ENCODE data around the gene RPS3.
A peak's percentile ranks its signal among the peaks of the same experiment; 100 is the strongest.

Gene RPS3

DNA sequence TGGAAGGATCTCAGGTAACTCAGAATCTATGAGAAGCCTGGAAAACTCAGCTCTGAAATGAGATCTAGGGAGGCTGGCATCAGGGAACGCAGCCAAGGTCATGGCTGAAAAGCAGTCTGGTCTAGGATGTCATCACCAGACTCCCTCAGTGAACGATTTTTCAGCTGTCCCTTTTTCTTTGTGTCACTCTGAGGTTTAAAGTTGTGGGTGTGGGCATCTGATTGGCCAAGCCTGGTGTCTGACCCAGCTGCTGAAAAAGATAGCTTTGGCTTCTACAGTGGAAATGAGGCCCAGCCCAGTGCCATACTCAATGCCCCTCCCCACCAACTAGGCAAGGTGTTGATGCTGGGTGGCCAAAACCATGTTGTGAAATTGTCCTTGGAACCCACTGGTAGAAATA lies 14.5 kb downstream of the RPS3 start:
- no peak for DNase-seq (ENCODE audit: low read depth in 2 of 2)

DNA sequence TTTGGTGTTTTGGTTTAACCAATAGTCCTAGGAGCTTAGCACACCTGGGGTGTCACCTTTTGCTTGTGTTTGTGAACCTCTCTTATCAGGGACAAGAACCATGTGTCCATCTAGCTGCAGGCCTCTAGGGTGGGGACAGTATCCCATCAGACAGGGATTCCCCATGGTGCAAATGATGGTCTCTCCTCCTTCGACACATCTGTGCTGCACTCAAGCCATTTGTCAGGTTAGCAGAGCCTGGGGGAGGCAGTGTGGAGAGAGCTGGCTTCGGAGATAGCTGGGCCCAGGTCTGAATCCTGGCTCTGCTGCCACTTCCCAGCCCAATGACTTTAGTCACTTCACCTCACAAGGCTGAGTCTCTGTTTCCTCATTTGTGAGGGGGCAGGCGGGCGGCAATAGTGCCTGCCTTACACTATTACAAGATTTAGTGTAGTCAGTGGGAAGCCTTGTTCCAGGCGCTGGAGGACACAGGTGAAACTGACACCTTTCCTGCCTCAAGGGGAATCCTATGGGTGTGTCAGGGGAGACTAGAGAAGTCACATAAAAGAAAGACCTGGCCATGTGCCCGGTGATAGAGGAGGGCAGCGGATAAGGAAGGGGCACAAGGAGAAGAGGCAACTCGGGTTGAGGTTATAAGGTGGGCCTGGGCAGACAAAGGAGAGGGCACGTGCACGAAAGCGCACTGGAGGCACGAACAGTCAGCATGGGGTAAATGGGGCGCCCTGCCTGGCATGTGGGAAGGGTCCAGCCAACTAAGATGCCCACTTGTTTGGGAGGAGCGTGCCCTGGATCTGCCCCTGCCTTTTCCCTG lies 21.1 kb downstream of the RPS3 start:
- no peak for DNase-seq (ENCODE audit: low read depth in 2 of 2)

DNA sequence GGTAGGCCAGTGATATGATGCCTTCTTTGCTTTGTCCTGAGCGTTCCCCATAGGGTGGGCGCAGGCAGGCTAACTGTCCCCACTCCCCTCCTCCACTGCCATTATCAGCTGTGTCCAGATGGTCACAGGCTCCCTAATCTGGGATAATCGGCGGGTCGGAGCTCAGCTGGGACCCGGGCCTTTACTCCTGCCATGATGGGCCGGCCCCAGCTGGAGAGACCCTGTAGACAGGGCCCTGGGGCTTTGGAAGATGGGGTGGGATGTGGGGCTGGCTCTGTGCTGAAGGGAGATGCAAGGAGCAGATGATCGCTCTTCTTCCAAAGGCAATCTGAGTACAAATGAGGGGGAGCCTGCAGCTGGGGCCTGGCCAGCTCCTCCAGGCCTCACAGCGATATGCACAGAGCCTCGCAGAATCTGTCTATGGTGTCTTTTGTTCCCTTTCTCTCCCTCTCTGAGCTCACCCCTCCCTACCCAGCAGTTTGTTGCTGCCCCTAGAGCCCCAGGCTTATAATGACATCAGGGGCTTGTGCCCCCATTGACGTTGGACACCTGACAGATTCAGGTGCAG lies 21.8 kb downstream of the RPS3 start:
- DNase-seq (ENCODE audit: low read depth in 2 of 2), result no peak

DNA sequence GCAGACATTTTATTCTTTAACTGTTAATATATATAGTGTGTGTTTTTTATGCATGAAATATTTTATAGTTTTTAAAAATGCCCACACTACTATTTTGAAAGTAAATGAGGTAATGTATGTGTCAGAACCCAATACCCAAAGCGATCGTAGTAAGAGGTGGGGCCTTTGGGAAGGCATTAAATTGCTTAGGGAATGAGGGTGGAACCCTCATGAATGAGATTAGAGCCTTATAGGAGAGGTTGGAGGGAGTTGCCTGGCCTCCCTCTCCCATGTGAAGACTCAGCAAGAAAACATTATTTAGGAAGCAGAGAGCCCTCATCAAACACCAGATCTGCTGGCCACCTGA lies 22.6 kb downstream of the RPS3 start:
- DNase-seq (ENCODE audit: low read depth in 2 of 2), result no peak

DNA sequence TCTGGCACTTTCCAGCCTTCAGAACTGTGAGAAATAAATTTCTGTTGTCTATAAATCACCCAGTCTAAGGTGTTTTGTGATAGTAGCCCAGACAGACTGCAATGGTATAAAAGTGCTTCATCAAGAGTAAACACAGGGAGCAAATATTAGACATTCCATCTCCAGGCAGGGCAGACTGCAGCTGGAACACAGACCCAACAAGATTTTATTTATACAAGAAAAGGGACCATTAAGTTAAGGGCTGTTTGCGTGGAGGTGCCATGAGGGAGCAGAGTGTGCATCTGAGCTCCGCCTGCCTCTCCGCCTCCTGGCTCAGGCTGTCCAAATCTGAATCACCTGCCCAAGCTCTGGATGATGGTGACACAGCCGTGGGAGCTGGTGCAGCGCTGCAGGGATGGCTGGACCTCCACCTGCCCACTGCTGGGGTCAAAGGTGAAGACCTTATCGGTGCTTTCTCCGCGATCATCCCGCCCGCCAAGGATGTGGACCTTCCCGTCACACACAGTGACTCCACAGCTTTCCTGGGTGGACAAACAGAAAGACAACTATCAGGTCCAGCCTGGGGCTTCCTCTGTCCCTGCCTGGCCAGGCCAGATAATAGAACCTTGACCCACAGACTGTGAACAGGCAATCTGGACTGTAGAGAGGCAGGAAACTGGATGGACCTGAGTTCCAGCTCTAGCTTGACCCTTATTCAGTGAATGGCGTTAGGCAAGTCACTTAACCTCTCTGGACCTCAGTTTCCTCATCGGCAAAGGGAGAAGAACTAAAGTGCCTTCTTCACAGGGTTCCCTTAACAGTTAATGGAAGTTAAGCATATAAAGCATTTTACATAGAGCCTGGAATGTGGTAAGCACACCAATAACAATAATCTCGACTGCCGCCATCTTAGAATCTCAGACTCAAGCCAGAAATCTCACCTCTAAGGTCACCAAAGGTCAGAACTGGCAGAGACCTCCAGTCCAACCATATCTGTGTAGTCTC lies 23.2 kb downstream of the RPS3 start:
- DNase-seq (ENCODE audit: low read depth in 2 of 2), result no peak

DNA sequence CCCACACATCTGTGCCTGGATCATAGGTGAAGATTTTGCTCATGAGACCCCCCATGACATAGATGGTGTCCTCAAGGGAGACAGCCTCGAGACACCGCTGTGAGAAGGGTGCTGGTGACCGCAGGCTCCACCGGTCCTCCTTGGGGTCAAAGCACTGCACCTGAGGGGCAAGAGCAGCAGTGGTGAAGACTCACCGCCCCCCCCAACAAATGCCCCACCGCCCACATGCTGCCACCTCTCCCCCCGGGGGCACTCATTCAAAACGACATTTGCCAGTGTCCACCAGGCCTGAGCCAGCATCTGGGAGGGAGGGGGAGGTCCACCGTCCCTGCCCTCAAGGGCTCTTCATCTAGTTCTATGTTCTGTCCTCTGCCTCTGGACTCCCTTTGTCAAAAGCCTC lies 24.4 kb downstream of the RPS3 start:
- no peak for DNase-seq (ENCODE audit: low read depth in 2 of 2)

DNA sequence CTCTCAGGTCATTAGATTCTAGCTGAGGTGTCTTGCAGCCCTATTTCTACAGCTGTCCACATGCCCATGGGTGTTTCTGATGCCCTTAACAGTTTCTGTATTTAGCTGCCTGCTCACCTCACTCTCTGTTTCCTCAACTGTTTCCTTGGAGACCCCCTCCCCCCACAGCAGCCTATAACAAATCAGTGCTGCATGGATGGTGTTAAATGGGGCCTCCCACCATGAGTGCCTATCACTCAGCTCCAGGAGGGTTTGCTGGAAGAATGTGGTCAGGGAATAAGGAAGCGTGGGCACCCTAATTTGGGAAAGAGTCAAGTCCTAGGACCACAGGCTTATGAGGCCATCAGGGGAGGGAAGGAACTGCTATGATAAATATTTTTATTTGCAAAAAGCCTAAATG lies 25.1 kb downstream of the RPS3 start:
- no peak for DNase-seq (ENCODE audit: low read depth in 2 of 2)

DNA sequence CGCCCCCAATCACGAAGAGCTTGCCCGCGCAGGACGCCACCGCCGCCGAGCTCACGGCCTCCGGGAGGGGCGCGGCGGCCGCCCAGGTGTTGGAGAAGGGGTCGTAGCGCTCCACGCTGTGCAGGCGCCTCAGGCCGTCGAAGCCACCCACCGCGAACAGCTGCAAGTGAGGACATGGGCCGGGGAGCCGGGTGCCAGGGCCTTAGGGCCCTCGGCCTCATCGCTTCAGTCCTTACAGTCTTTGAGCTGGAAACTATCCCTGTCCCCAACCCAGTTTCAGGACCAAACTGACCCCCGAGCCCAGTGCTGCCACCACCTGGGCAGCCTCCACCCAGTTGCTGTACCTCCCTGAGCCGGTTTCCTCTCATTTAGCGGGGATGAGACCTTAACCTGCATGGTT lies 26.1 kb downstream of the RPS3 start:
- DNase-seq (ENCODE audit: low read depth in 2 of 2), result no peak

DNA sequence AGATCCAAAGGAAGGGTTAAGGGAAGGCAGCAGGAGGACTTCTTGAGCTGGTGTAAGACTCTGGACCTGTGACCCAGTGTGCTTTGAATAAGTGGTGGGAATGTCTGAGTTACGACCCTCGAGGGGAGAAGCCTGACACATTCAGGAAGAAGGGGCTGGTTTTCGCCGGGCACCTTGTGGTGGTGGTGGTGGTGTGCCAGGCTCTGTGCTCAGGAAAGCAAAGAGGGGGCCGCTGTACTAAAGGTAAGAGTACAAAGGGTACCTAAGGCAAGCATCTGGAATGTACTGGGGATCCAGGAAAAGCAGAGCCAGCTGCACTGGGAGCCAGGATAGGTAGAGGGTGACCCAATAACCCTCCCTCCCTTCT lies 27.4 kb downstream of the RPS3 start:
- DNase-seq (ENCODE audit: low read depth in 2 of 2), result no peak

DNA sequence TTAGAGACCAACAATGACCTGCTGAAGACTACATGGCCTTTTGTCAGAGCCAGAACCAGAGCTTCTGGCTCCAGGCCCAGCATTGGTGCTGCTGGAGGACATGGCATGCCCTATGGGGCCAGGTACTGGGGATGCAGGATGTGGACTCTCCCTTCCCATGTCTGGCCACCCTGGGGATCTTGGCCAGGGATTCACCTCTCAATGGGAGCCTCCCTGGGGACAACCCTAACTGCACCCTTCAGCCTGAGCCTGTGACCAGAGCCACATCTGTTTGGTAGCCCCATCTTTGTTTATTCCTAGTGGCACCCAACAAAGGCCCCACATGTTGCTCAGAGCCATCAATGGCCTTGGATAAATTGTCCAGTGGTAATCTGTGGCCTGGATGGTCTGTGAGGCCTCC lies 27.9 kb downstream of the RPS3 start:
- DNase-seq (ENCODE audit: low read depth in 2 of 2), result no peak

DNA sequence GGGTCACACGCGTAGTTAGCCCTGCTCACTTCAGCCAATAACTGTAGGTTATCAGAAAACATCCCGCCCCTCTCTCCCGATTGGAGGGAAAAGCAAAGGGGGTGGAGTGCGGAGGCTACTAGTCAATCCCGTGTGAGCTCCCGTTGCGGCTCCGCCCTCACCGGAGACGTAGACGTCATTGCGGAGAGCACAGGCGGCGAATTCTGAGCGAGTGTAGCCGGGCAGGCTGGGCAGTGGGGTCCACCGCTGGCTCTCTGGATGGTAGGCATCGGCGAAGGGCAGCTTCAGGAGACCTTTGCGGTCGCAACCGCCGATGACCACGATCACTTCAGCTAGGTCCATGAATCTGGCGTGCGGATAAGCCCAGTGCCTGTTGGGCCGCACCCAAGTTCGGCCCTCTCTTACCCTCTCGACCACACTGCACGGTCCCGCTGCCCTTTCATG lies 29.0 kb downstream of the RPS3 start:
- DNase-seq (ENCODE audit: low read depth in 2 of 2), result peak; percentile 55 to 63

DNA sequence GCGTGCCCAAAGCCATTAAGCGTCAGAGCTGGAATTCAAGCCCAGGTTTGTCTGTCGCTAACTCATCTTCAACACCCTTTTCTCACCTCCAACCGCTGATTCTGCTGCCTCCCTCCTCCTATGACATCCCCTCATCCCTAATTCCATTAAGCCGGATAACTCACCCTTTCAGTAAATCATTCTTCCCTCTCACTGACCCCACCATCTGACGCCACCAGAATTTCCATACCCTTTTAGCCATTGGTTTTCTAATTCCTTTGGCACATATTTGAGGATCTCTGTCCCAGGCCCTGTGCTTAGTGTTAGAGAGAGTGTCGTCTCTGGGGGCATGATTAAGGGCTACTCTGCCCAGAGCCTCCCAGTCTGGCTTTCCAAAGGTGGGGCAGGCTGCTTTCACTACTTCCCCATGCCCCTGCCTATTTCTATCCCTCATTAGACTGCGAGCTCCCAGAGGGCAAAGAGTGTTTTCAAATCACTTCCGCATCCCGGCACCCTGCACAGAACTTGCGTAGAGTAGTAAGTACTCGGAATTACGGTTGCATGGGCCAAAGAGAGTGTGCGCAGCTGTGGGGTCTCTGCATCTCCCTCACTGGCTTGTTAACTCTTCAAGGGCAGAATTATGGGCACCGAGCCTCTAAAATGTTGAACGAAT lies 29.8 kb downstream of the RPS3 start:
- no peak for DNase-seq (ENCODE audit: low read depth in 2 of 2)

DNA sequence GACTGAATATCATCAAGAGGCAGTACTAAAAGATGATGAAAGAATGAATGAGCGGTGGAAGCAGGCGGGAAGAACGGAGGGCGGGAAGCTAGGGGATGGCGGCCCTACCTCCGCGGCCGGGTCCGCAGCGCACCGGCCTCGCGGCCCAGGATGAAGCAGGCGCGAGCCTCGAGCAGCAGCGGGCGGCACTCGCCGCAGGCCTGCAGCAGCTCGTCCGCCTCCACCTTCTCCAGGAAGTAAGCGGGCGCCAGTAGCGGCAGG lies 30.3 kb downstream of the RPS3 start:
- DNase-seq (ENCODE audit: low read depth in 2 of 2), result no peak

DNA sequence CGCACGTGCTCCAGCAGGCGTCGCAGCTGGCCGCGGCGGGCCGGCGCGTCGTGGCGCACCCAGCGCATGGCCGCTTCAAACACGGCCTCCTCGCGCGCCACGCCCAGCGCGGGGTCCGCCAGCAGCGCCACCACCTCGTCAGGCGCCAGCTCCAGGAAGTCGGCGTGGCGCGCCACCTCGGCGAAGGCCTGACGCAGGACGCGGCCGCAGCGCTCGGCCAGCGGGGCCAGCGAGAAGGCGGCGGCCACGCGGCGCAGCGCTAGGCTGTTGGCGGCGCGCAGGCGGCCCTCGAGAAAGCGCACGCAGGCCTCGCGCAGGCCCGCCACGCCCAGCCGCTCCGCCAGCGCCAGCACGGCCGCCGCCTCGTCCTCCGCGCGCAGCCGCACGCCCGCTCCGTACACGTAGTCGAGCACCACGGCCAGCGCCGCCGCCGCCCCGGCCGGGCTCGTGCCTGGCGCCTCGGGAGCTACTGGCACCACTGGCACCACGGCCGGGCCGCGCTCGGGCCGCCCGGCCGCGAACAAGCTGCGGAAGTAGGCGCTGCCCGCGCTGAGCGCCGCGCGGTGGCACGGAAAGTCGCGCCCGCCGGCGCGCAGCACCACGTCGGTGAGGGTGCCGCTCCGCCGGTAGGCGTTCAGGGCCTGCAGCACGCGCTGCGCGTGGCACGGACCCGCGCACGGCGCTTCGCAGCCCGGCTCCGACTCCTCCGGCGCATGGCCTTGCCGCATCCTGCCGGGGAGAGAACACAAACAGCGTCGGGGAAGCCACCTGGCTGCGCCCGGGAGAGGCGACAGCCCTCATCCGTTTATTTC lies 30.8 kb downstream of the RPS3 start:
- peak; percentile 28 to 31 for DNase-seq (ENCODE audit: low read depth in 2 of 2)

DNA sequence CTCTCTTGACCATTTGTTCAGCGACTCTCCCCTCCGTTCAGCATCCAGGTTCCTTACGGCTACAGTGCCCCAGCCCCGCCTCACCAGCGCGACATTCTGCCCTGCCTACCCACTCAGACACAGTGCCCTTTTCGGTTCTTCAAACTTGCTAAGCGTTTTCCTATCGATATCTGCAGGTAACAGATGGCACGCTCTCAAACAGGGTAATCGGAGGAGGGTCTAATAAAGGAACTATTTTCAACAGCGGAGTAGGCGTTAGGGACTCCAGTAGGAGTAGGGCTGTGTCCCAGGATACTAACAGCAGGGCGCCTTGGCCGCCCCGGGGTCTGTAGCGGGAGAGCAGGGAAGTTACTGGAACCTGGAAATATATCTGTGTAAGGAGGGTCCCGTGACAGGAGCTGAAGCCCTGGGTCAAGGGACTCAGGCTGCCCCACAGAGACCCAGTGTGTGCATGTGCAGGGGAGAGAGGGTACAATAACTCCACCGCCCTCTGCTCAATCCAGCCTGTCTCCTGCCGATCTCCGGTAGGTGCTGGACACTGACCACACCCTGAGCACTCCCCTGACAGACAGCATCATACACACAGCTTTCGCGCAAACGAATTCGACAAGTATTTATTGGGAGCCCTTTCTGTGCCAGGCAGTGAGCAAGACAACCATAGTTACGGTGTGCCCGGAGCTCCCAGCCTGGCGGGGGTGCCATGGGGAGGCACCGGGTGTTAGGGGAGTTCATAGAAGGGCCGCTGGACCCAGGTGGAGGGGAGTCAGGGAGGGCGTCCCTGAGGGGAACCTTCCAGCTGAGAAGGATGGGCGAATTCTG lies 31.6 kb downstream of the RPS3 start:
- no peak for DNase-seq (ENCODE audit: low read depth in 2 of 2)

DNA sequence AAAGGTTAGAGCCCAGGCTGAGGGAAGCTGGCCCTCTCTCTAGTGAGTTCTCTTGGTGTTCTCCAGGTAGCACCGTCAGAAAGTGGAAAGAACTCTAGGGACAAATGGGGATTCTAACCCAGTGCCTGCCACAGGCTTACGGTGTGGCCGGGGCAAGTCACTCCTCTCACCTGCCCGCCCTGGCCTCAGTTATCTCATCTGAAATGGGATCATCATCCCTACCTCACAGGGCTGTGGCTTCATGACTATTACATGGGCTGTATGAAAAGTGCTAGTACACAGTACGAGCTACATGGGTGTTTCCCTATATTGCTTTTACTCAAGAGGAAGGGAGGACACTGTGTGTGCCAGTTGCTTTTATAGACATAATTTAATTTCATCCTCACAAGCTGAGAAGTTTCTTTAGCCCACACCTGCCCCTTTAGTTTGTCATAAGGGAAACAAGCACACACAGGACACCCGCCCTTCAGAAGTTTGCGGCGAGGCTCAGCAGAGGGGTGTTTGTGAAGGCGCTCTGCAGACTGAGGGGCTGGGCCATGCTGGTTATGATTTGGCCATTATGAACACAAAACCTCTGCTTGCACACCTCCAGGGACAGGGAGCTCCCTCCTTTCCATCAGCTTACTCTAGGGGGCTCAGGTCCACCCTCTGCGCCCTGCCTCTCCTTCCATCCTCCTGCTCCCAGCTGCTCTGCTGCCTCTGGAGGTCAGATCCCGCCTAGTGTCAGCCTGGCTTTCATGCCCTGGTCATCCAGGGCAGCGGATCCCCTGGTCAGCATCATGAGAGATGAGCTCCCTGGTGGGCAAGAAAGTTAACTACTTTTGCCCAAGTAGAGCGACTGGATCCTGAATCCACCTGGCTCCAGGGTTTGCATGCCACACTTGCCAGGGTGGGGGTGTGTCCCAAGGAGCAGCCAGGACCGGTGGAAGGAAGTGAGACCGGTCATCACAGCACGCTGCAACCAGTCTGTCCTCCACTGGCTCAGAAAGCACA lies 32.5 kb downstream of the RPS3 start:
- DNase-seq (ENCODE audit: low read depth in 2 of 2), result no peak

DNA sequence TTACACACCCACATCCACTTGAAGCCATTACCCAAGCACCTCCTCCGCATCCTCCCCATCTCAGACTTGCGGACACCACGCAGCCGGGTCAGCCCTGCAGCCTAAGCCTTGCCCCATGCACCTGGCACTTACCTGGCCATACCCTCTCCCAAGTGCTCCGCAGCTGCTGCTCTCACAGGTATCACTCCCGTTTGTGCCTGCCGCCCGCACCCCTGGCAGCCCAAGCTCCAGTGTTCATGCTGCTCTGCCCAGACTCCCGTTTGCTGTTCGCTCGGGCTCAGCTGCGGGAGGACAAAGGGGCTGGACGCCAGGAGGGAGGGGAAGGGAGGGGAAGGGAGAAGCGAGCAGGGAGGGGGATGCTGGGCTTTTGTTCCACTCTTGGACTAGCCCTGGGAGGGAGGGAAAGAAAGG lies 33.6 kb downstream of the RPS3 start, which contains the start of gene KLHL35:
Gene KLHL35, minus strand, starts transcription at position 293 of the 411 bp plus-strand sequence. CDS start 2,574 bp downstream, outside the sequence.
- no peak for DNase-seq (ENCODE audit: low read depth in 2 of 2)

DNA sequence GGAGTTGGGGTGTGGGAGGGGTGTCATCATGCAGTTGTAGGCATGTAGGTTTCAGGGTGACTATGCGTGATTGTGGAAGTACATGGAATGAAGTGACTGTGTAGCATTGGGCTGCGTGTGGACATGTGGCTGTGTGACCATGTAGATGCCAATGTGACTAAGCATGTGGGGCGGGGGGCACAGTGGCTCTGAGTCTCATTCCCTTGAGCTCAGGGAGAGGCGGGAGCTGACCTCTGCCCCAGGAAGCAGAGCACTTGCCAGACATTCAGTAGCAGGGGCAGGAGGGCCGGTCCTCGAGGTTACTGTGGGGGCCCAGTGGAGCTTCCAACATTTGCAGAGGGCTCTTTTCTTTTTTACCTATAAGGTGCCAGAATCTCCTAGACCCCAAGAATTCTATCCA lies 34.1 kb downstream of the RPS3 start:
- no peak for DNase-seq (ENCODE audit: low read depth in 2 of 2)

DNA sequence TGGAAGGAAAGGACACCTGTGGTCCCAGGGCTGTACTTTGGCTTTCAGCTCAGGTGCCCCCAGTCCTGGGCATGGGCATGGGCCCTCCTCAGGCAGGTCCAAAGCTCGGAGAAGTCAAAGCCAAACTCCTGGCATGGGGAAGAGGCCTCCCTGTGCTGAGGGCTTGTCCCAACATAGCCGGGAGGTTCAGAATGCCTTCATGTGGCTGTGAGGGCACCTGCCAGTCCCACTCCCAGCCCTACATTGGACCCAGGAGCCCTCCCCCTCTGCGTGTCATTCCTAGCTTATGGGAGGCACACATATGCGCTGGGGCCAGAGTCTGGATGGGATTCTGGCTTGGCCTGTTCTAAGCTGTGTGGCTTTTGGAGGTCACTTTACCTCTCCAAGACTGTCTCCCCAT lies 34.7 kb downstream of the RPS3 start:
- no peak for DNase-seq (ENCODE audit: low read depth in 2 of 2)
